ENCODE data around the gene INSYN2B. TPM values are rescaled to one million over a fixed set of nuclear protein-coding genes. Genes with fewer than 3 reads are reported as not detected.

Gene INSYN2B
- total and polyA plus RNA-seq, 2 of the 4 experiments (the other 2 are of a cell fraction) = 9.1 to 33.5 TPM

DNA sequence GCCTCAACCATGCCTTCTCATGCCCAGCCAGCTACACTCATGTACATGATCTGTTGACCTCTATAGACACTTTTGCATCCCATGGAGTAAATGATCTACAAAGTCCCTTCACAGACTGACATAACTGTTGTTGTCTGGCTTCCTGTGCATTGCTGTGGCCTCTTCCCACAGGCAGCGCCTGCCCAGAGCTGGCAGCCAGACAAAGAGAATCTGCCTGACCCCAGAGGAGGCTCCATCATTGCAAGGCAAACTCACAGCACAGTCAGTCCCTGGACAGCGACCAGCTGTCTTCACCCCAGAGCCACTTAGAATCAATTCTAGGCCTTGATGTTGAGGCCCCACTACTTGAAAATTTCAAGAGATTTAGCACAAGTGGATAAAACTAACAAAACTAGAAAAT lies 65.5 kb downstream of the INSYN2B start:
- H4K91ac ChIP-seq (ENCODE audit: insufficient read depth, low read depth, low read length) = no peak overlapping the region
- no peak overlapping the region for H3K56ac ChIP-seq (ENCODE audit: extremely low read depth, insufficient read depth, low read length)
- no peak overlapping the region for H2BK15ac ChIP-seq (ENCODE audit: low read depth, low read length)
- in situ Hi-C loops (cut with MboI; ENCODE audit: low sequenced_read_pairs) = no loop called here
- TF ChIP-seq SMC3 (IDR thresholded peaks at IDR 0.05; ENCODE audit: low read depth, low read length) (no peak), BHLHE40 (IDR thresholded peaks at IDR 0.05; ENCODE audit: low read depth, low read length) (no peak), RAD21 (IDR thresholded peaks at IDR 0.05; ENCODE audit: low read length) (no peak), POLR2A (IDR thresholded peaks at IDR 0.05; ENCODE audit: low read depth, low read length) (no peak), NFE2L2 (IDR thresholded peaks at IDR 0.05; ENCODE audit: low read depth, low read length) (no peak), CHD1 (IDR thresholded peaks at IDR 0.05; ENCODE audit: low read depth, low read length) (no peak), FOS (IDR thresholded peaks at IDR 0.05; ENCODE audit: low read depth, low read length) (no peak), RCOR1 (IDR thresholded peaks at IDR 0.05; ENCODE audit: insufficient replicate concordance, low read length) (no peak), ELK1 (IDR thresholded peaks at IDR 0.05; ENCODE audit: borderline replicate concordance, low read depth, low read length) (no peak), MAFK (IDR thresholded peaks at IDR 0.05; ENCODE audit: low read depth, low read length) (no peak), CEBPB (IDR thresholded peaks at IDR 0.05; ENCODE audit: low read depth, low read length) (no peak)
- ATAC-seq (ENCODE audit: low read depth) (peak; percentile 91), DNase-seq (peak; percentile 75)
- H2BK20ac ChIP-seq (ENCODE audit: low read depth, low read length) = no peak overlapping the region
- no peak overlapping the region for H4K8ac ChIP-seq (ENCODE audit: low read depth in 2 of 2, low read length in 2 of 2)
- no peak overlapping the region for H2AK9ac ChIP-seq (replicated peaks; ENCODE audit: low read depth, low read length, poor library complexity)
- H2BK120ac ChIP-seq (ENCODE audit: low read depth, low read length) = no peak overlapping the region
- H3K27ac ChIP-seq (ENCODE audit: insufficient read depth, low read length) = no peak overlapping the region
- H3K4me3 ChIP-seq (ENCODE audit: insufficient read depth, low read depth, low read length) = no peak overlapping the region
- 43% methylated on average over 1 of the region's 2 CpGs; no CpG with 5 or more reads in 1 of the 2 experiments for WGBS, 2 experiments (ENCODE audit: extremely low coverage in 2 of 2, insufficient read length in 1 of 2)
- H4K5ac ChIP-seq (ENCODE audit: low read depth, low read length) = no peak overlapping the region
- ChIA-PET CTCF (no interaction called here), POLR2A (ENCODE audit: unreplicated experiment) (no interaction called here)
- H3K9me1 ChIP-seq (ENCODE audit: insufficient read depth, low read length) = peaks cover 3% of the 10 kb centered on the region; the same call in 1 of the 2 replicates
- no peak overlapping the region for H3K4ac ChIP-seq (ENCODE audit: low read depth, low read length)
- 0 out of 2 replicates have a peak, but pooled peaks cover 4% of the 10 kb centered on the region for H4K20me1 ChIP-seq (ENCODE audit: insufficient read depth, low read length)
- no TSS peak for BruUV-seq (replicated peaks)
- no peak overlapping the region for H3K23ac ChIP-seq (ENCODE audit: low read depth, low read length)
- H2AK5ac ChIP-seq (ENCODE audit: low read depth, low read length) = no peak overlapping the region
- H3K4me1 ChIP-seq (ENCODE audit: control insufficient read depth, insufficient read depth, low read length) = 0 out of 2 replicates have a peak, but pooled peaks cover 1% of the 10 kb centered on the region
- dilution Hi-C loops (cut with HindIII; ENCODE audit: low sequenced_read_pairs, unreplicated experiment) = no loop called here
- no peaks in the 10 kb centered on the region for H3K27me3 ChIP-seq (ENCODE audit: control insufficient read depth, insufficient read depth, low read length)
- no peaks in the 10 kb centered on the region for H3K36me3 ChIP-seq (ENCODE audit: control insufficient read depth, insufficient read depth, low read length)
- H3K14ac ChIP-seq (replicated peaks; ENCODE audit: low read depth, low read length) = no peak overlapping the region
- H2AFZ ChIP-seq (replicated peaks; ENCODE audit: low read length, poor library complexity) = no peak overlapping the region
- H2BK5ac ChIP-seq (ENCODE audit: low read depth, low read length, poor library complexity, severe bottlenecking) = no peak overlapping the region
- H3K9me3 ChIP-seq (ENCODE audit: control insufficient read depth, insufficient read depth, low read length) = no peaks in the 10 kb centered on the region
- H3K79me1 ChIP-seq (ENCODE audit: low read depth in 1 of 2, low read length in 2 of 2) = peaks cover 19 to 30% of the 10 kb centered on the region in 2 experiments
- no peak overlapping the region for H3K4me2 ChIP-seq (ENCODE audit: low read depth, low read length)
- intact Hi-C loops (cut with micrococcal nuclease) = no loop called here
- H3K18ac ChIP-seq (ENCODE audit: low read depth, low read length) = no peak overlapping the region
- no peak overlapping the region for H3K9ac ChIP-seq (ENCODE audit: low read depth, low read length)
